HG03108 (cell line): ENCODE data around the gene CRYGN.

Experiments used
- ATAC-seq: cut with Tn5 transposase; IDR thresholded peaks from one replicate; pipeline ENCODE4 v1.9.1; 2021; ENCODE audit warnings: moderate library complexity; ENCODE audit not compliant: unreplicated experiment

CRYGN gene

GRCh38 chr7:151427705-151428377 is 12.1 kb downstream of the CRYGN start:
- ATAC-seq = no peak

- no peak for ATAC-seq
Measured at GRCh38 chr7:151426904-151427704, 12.8 kb downstream of the CRYGN start.

- no peak for ATAC-seq
Measured at GRCh38 chr7:151426441-151426903, 13.5 kb downstream of the CRYGN start.

GRCh38 chr7:151425670-151426440 is 14.1 kb downstream of the CRYGN start:
- ATAC-seq = no peak

- no peak for ATAC-seq
Measured at GRCh38 chr7:151424799-151425198, 15.1 kb downstream of the CRYGN start.

GRCh38 chr7:151423936-151424335 is 16.0 kb downstream of the CRYGN start:
- ATAC-seq = no peak

- ATAC-seq = no peak
Measured at GRCh38 chr7:151423226-151423625, 16.7 kb downstream of the CRYGN start.

GRCh38 chr7:151422212-151422611 is 17.7 kb downstream of the CRYGN start:
- ATAC-seq = no peak

- ATAC-seq = no peak
Measured at GRCh38 chr7:151420144-151420543, 19.8 kb downstream of the CRYGN start.

- ATAC-seq = no peak
Measured at GRCh38 chr7:151416941-151417315, 23.0 kb downstream of the CRYGN start.

- no peak for ATAC-seq
Measured at GRCh38 chr7:151416112-151416940, 23.6 kb downstream of the CRYGN start.

- no peak for ATAC-seq
Measured at GRCh38 chr7:151415375-151416105, 24.4 kb downstream of the CRYGN start.

GRCh38 chr7:151413241-151413640 is 26.7 kb downstream of the CRYGN start:
- ATAC-seq = no peak

GRCh38 chr7:151412318-151412717 is 27.6 kb downstream of the CRYGN start:
- ATAC-seq = no peak

GRCh38 chr7:151411551-151411950 is 28.4 kb downstream of the CRYGN start:
- no peak for ATAC-seq

GRCh38 chr7:151410405-151411390 is 29.2 kb downstream of the CRYGN start:
- no peak for ATAC-seq

- ATAC-seq = no peak
Measured at GRCh38 chr7:151409667-151410404, 30.1 kb downstream of the CRYGN start, which contains the start of gene WDR86. Gene WDR86, minus strand, starts transcription at chr7:151410038. Its CDS starts 449 bp downstream, at chr7:151409589.
